Lung (tissue), 12 donors: ENCODE measurements around the gene DENND5A. TPM values are rescaled to one million over a fixed set of nuclear protein-coding genes. Genes with fewer than 3 reads are reported as not detected.

ENCODE experiments used
- ATAC-seq: fragments of 200-7000 bp; cut with Tn5 transposase; one replicate; pipeline ENCODE4 v1.9.1; 2020; ENCODE audit warnings: moderate number of reproducible peaks; ENCODE audit not compliant: insufficient read depth, low FRiP score
- DNase-seq, 3 donors: peaks; one replicate each; pipeline ENCODE4 v3.0.0-alpha.2; 2013 to 2017
- H3K27ac ChIP-seq, 2 donors: one replicate each; pipeline ENCODE4 v1.5.1; 2013; ENCODE audit warnings: mild to moderate bottlenecking in 2 of 2, moderate library complexity in 2 of 2, control low read depth in 1 of 2, inconsistent platforms in 1 of 2, low read depth in 1 of 2, low read length in 1 of 2
- H3K27me3 ChIP-seq, 3 donors: one replicate each; pipeline ENCODE4 v1.5.1; 2013; ENCODE audit warnings: low read length in 2 of 3; ENCODE audit not compliant: control insufficient read depth in 3 of 3, insufficient read depth in 3 of 3
- H3K36me3 ChIP-seq, 4 donors: one replicate each; pipeline ENCODE4 v1.5.1; 2013; ENCODE audit warnings: low read length in 4 of 4, mild to moderate bottlenecking in 1 of 4, moderate library complexity in 1 of 4; ENCODE audit not compliant: control insufficient read depth in 4 of 4, insufficient read depth in 4 of 4
- H3K4me1 ChIP-seq, 5 donors: one replicate each; pipeline ENCODE4 v1.5.1; 2013; ENCODE audit warnings: low read length in 5 of 5, mild to moderate bottlenecking in 2 of 5, moderate library complexity in 1 of 5; ENCODE audit not compliant: control insufficient read depth in 5 of 5, insufficient read depth in 5 of 5
- H3K4me3 ChIP-seq: one replicate; pipeline ENCODE4 v1.5.1; 2013; ENCODE audit warnings: mild to moderate bottlenecking, control low read depth, moderate library complexity
- H3K9ac ChIP-seq, 2 donors: one replicate each; pipeline ENCODE4 v1.5.1; 2013; ENCODE audit warnings: low read length in 2 of 2, control low read depth in 1 of 2; ENCODE audit not compliant: insufficient read depth in 1 of 2
- H3K9me3 ChIP-seq, 4 donors: one replicate each; pipeline ENCODE4 v1.5.1; 2013; ENCODE audit warnings: low read length in 3 of 4, mild to moderate bottlenecking in 1 of 4, moderate library complexity in 1 of 4; ENCODE audit not compliant: control insufficient read depth in 4 of 4, insufficient read depth in 3 of 4
- CTCF ChIP-seq: IDR thresholded peaks from 2 replicates; pipeline ENCODE4 v1.5.1; 2012; ENCODE audit warnings: mild to moderate bottlenecking; ENCODE audit errors: control extremely low read depth, extremely low read depth
- WGBS, 2 donors: extraction: QIAGEN DNeasy Blood & Tissue Kit; methylation state at CpG; one replicate each; pipeline ENCODE4 v1.1.7; 2013; 5-methylcytosine and 5-hydroxymethylcytosine counted together
- polyA plus RNA-seq, 2 donors: library from polyadenylated mRNA; stranded (reverse); fragments of 200-250 nt; gene quantifications; one replicate each; pipeline ENCODE4 v1.2.1, GENCODE V29; 2013
- total RNA-seq, 2 donors: library from RNA; depleted of rRNA in 1 of 2; stranded (reverse); fragments of >200 nt in 1 of 2; gene quantifications; one replicate each; pipeline ENCODE4 v1.2.1, GENCODE V29; 2014 to 2021
- donor health status: control.
- donor health status: control.
- donor health status: Bipolar disorder and iron deficiency.
- donor health status: healthy.
- donor health status: DM: yes; HTN: yes; CAD: no.

The DENND5A gene
- total and polyA plus RNA-seq, 4 donors, result 20.8 to 152 (median 112) TPM

DNA sequence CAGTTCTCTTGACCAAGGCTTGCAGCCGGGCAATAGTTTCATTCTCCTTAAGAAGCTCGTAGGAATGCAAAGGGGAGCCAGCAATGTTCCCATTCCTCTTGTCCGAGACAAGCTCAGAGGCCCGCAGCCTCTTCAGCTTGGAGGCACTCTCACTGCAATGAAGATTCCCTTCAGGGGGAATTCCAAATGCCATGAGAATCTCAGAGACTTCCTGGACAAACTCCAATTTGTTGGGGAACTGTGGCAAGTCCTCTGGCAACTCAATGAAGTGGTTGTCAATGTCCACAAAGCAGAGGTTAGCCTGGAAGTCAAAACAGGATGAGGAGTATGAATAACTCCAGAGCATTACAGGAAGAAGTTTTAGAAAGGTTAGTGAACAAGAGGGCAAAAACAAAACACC lies 84.4 kb downstream of the DENND5A start:
- Histone ChIP-seq H3K4me1 (peaks cover 0 to 3% (median 0%) of the 10 kb centered on the region in 5 donors), H3K36me3 (peaks cover 7 to 37% (median 31%) of the 10 kb centered on the region in 4 donors), H3K27me3 (no peaks in the 10 kb centered on the region), H3K4me3 (no peak overlapping the region), H3K9me3 (no peaks in the 10 kb centered on the region), H3K27ac (no peak overlapping the region), H3K9ac (no peak overlapping the region)
- no peak for ATAC-seq
- no peak for DNase-seq
- no peak for TF ChIP-seq CTCF
- 57 to 78% methylated on average over 4 of the region's 4 CpGs for WGBS, 2 donors

DNA sequence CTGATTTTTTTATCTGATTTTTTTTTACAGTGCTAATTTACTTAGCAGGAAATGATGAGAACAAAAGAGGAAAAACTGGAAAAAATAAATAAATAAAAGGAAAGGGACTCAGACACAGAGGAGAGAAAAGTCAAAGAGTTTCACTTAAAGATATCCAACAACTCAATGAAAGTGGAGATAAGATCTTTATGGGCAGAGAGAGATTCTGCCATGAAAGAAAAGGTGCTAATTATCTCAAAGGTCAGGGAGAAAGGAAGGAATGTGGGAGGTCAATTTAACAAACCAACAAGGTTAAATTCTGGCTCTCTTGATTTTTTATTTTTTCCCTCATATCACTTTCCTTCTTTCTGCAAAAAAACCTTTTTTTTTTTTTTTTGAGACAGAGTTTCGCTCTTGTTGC lies 86.0 kb downstream of the DENND5A start:
- Histone ChIP-seq H3K4me1 (peaks cover 0 to 3% (median 0%) of the 10 kb centered on the region in 5 donors), H3K27me3 (no peaks in the 10 kb centered on the region), H3K9me3 (no peaks in the 10 kb centered on the region), H3K36me3 (peaks cover 9 to 38% (median 32%) of the 10 kb centered on the region in 4 donors), H3K9ac (no peak overlapping the region), H3K4me3 (no peak overlapping the region), H3K27ac (no peak overlapping the region)
- no peak for TF ChIP-seq CTCF
- 92 to 100% methylated on average over 1 of the region's 1 CpG for WGBS, 2 donors
- DNase-seq (no peak), ATAC-seq (no peak)

DNA sequence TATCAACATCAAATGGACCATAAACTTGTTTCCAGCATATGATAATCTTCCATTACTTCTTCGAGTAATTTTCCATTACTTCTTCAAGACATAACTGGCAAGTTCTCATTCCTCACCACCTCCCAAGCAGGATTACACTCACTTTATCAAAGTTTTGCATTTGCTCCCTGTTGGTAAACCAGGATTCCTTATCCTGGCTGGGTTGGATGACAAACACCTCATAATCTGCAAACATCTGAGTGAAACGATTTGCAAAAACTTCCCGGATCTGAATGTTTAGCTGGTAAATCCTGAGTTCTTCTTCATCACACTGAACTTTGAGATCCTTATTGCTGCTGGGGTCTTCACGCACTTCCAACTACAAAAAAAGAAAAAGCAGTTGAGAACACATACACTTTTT lies 86.4 kb downstream of the DENND5A start:
- Histone ChIP-seq H3K27ac (no peak overlapping the region), H3K4me3 (no peak overlapping the region), H3K9me3 (no peaks in the 10 kb centered on the region), H3K9ac (no peak overlapping the region), H3K36me3 (peaks cover 9 to 38% (median 32%) of the 10 kb centered on the region in 4 donors), H3K27me3 (no peaks in the 10 kb centered on the region), H3K4me1 (peaks cover 0 to 3% (median 0%) of the 10 kb centered on the region in 5 donors)
- ATAC-seq, result no peak
- no peak for TF ChIP-seq CTCF
- 80 to 85% methylated on average over 4 of the region's 4 CpGs for WGBS, 2 donors
- no peak for DNase-seq
